OCI-LY7 (cell line): Measurements from ENCODE around the gene ITGA8. TPM values are rescaled to one million over a fixed set of nuclear protein-coding genes. Genes with fewer than 3 reads are reported as not detected.

ENCODE experiments used
- BruUV-seq: library from RNA; stranded (reverse); fragments of 400-500 nt; replicated peaks from 2 replicates; lab custom pipeline; 2021; lab: Mats Ljungman, UMichigan
- CTCF ChIA-PET: fragments of 300-600 bp; sonication (Branson Sonifier 250); formaldehyde crosslinking; loops from one replicate; lab custom pipeline; 2022; ENCODE audit warnings: antibody characterized with exemption; ENCODE audit not compliant: unreplicated experiment; lab: Charles Lee
- POLR2A ChIA-PET: fragments of 300-600 bp; sonication (Branson Sonifier 250); formaldehyde crosslinking; loops from one replicate; lab custom pipeline; 2022; ENCODE audit warnings: antibody characterized with exemption; lab: Charles Lee
- DNase-seq: peaks from one replicate; pipeline ENCODE4 v3.0.0-alpha.2; 2015; ENCODE audit warnings: low spot score
- H2AFZ ChIP-seq: fragments of 200-600 bp; sonication (generic), shearing (Covaris generic); 2 replicates; pipeline ENCODE4 v1.6.1; 2014; ENCODE audit warnings: mild to moderate bottlenecking, antibody characterized with exemption, low read length, moderate library complexity
- H3K27ac ChIP-seq: fragments of 200-600 bp; sonication (generic); 2 replicates; pipeline ENCODE4 v1.5.1; 2014; ENCODE audit warnings: mixed run types, low read depth, mild to moderate bottlenecking, moderate library complexity, low read length, inconsistent platforms; ENCODE audit not compliant: poor library complexity, severe bottlenecking
- H3K36me3 ChIP-seq: fragments of 200-600 bp; sonication (generic); 2 replicates; pipeline ENCODE4 v1.6.1; 2014; ENCODE audit warnings: mild to moderate bottlenecking, antibody characterized with exemption, low read length, moderate library complexity, mixed read lengths; ENCODE audit not compliant: insufficient read depth
- H3K4me1 ChIP-seq: fragments of 200-600 bp; sonication (generic); 2 replicates; pipeline ENCODE4 v1.5.1; 2014; ENCODE audit warnings: mild to moderate bottlenecking, low read length; ENCODE audit not compliant: insufficient read depth, poor library complexity, severe bottlenecking
- H3K4me2 ChIP-seq: fragments of 200-600 bp; sonication (generic); 2 replicates; pipeline ENCODE4 v1.6.1; 2014; ENCODE audit warnings: mild to moderate bottlenecking, low read length
- H3K4me3 ChIP-seq: fragments of 200-600 bp; sonication (generic); 2 replicates; pipeline ENCODE4 v1.5.1; 2014; ENCODE audit warnings: mild to moderate bottlenecking, low read depth, low read length; ENCODE audit not compliant: poor library complexity, severe bottlenecking
- H3K79me2 ChIP-seq: fragments of 200-600 bp; sonication (generic); 2 replicates; pipeline ENCODE4 v1.6.1; 2016; ENCODE audit warnings: low read depth, mild to moderate bottlenecking, low read length, moderate library complexity, mixed read lengths; ENCODE audit not compliant: insufficient read depth
- H3K9me2 ChIP-seq: fragments of 200-600 bp; sonication (generic); 2 replicates; pipeline ENCODE4 v1.6.1; 2016; ENCODE audit warnings: mild to moderate bottlenecking, low read length, mixed read lengths; ENCODE audit not compliant: insufficient read depth
- H3K9me3 ChIP-seq: fragments of 200-600 bp; sonication (generic); 2 replicates; pipeline ENCODE4 v1.6.1; 2014; ENCODE audit warnings: mild to moderate bottlenecking, mixed run types, low read length, mixed read lengths
- H4K20me1 ChIP-seq: fragments of 200-600 bp; sonication (generic); 2 replicates; pipeline ENCODE4 v1.6.1; 2014; ENCODE audit warnings: mild to moderate bottlenecking, antibody characterized with exemption, low read length, moderate library complexity, mixed read lengths; ENCODE audit not compliant: insufficient read depth
- CTCF ChIP-seq: fragments of 200-600 bp; sonication (generic); conservative IDR thresholded peaks from 2 replicates; pipeline ENCODE4 v1.5.1; 2014; ENCODE audit warnings: mild to moderate bottlenecking, antibody characterized with exemption, low read length, moderate library complexity, mixed read lengths
- EZH2phosphoT487 ChIP-seq: fragments of 200-600 bp; sonication (generic); IDR thresholded peaks from 2 replicates; pipeline ENCODE4 v1.6.1; 2018; ENCODE audit warnings: low read depth, borderline replicate concordance, mild to moderate bottlenecking, mixed run types, antibody characterized with exemption, low read length, moderate library complexity, mixed read lengths
- intact Hi-C: fragments of 100-400 bp; cut with micrococcal nuclease; formaldehyde crosslinking; loops from one replicate; pipeline ENCODE4 v1.10.0; 2022; ENCODE audit not compliant: unreplicated experiment
- total RNA-seq, 2 experiments: library from RNA; depleted of rRNA in 1 of 2; stranded (reverse); fragments of >200 nt in 1 of 2; shearing (Covaris generic) in 1 of 2; gene quantifications; 2 replicates each; pipeline ENCODE4 v1.2.3, GENCODE V29; 2014 to 2022

Gene ITGA8
- total RNA-seq, 2 experiments from 2014 or later = not detected

DNA sequence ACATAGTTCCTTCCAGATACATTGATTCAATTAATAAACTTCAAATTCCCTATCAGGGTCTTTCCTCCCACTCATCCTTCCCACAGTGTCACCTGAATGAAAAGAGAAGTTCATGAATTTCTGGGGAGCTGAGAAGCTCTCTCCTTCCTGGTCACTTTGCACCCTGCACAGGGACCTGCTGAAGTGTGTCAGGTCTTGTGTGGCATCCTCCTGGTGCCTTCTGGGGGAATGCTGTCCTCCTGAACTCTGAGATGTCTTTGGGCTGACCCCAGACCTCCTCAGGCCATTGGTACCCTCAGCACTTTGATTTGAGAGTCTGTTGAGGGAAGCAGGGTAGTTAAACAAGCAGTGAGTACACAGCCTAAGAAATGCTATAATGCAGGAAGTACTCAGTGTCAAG is 39.5 kb upstream of the ITGA8 start:
- no peaks in the 10 kb centered on the region for H3K79me2 ChIP-seq
- H3K36me3 ChIP-seq = no peaks in the 10 kb centered on the region
- CTCF ChIA-PET = no interaction called here
- no peaks in the 10 kb centered on the region for H3K4me1 ChIP-seq
- H3K4me2 ChIP-seq = no peak overlapping the region
- POLR2A ChIA-PET = no interaction called here
- DNase-seq = no peak
- intact Hi-C loops = no loop called here
- no peak for TF ChIP-seq EZH2phosphoT487
- no peak for TF ChIP-seq CTCF
- H3K27ac ChIP-seq = no peak overlapping the region
- BruUV-seq = no TSS peak
- H3K9me3 ChIP-seq = no peaks in the 10 kb centered on the region
- H4K20me1 ChIP-seq = no peaks in the 10 kb centered on the region
- no peak overlapping the region for H2AFZ ChIP-seq
- no peaks in the 10 kb centered on the region for H3K9me2 ChIP-seq
- no peak overlapping the region for H3K4me3 ChIP-seq

DNA sequence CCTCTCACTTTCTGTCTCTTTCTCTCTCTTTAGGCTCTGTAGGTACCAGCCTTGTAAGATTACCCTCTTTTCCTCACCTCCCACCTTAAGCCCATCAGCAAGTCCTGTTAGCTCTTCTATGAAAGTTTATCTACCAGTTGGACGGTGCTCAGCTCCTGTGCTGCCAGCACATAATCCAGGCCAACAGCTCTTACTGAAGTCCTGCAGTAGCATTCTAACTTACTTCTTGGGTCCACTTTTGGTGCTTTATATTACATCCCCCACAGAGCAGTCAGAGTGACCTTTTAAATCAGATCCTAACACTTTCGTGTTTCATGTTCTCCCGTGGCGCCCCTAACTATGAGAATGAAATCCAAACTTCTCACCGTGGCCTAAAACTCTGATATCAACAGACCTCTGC is 38.9 kb upstream of the ITGA8 start:
- no peaks in the 10 kb centered on the region for H3K79me2 ChIP-seq
- intact Hi-C loops = no loop called here
- no peak overlapping the region for H3K27ac ChIP-seq
- CTCF ChIA-PET = no interaction called here
- H3K4me3 ChIP-seq = no peak overlapping the region
- H3K9me3 ChIP-seq = no peaks in the 10 kb centered on the region
- no peak for TF ChIP-seq EZH2phosphoT487
- no peaks in the 10 kb centered on the region for H3K9me2 ChIP-seq
- H3K36me3 ChIP-seq = no peaks in the 10 kb centered on the region
- POLR2A ChIA-PET = no interaction called here
- H3K4me2 ChIP-seq = no peak overlapping the region
- DNase-seq = no peak
- no TSS peak for BruUV-seq
- no peaks in the 10 kb centered on the region for H3K4me1 ChIP-seq
- no peaks in the 10 kb centered on the region for H4K20me1 ChIP-seq
- no peak overlapping the region for H2AFZ ChIP-seq

GRCh38 chr10:15754937-15755336 is 35.2 kb upstream of the ITGA8 start:
- Histone ChIP-seq H3K4me2 (no peak overlapping the region), H2AFZ (no peak overlapping the region), H3K9me3 (no peaks in the 10 kb centered on the region), H4K20me1 (no peaks in the 10 kb centered on the region), H3K4me3 (no peak overlapping the region), H3K36me3 (no peaks in the 10 kb centered on the region), H3K4me1 (no peaks in the 10 kb centered on the region), H3K27ac (no peak overlapping the region), H3K9me2 (no peaks in the 10 kb centered on the region), H3K79me2 (no peaks in the 10 kb centered on the region)
- no peak for TF ChIP-seq EZH2phosphoT487
- no peak for TF ChIP-seq CTCF
- intact Hi-C loops = no loop called here
- CTCF ChIA-PET = no interaction called here
- POLR2A ChIA-PET = interaction anchor here (1.0 kb wide), 1 partner anchor 83 kb away, joined by 3 read pairs; no protein-coding TSS in a partner anchor
- no TSS peak for BruUV-seq
- no peak for DNase-seq
